Choroid plexus epithelial cell (primary cell): ENCODE measurements around the gene GMPPA.

Source experiments
- DNase-seq: peaks from one replicate; pipeline ENCODE4 v3.0.0-alpha.2; 2010; ENCODE audit warnings: low read depth
- H3K4me3 ChIP-seq: 2 replicates; pipeline ENCODE4 v1.5.1; 2011; ENCODE audit warnings: low read depth, mild to moderate bottlenecking, control low read depth, low read length, moderate library complexity
- CTCF ChIP-seq: conservative IDR thresholded peaks from 2 replicates; pipeline ENCODE4 v1.5.1; 2011; ENCODE audit warnings: low read depth, mild to moderate bottlenecking, control low read depth, inconsistent platforms, low read length, moderate library complexity

Gene GMPPA

DNA sequence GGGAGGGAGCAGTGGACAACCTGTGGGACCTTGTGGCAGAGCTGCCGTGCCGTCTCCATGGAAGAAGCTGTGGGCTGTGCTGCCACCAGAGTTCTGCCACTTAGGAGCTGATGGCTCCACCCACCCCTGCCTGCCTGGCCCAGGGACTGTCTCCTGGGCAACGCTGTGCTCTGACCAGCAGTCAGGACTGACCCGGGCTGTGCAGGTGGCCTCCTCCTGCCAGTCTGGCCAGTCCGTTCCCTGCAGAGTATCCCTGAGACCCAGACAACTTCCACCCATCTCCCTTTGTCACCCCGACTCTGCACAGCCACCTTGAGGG lies 28.3 kb downstream of the GMPPA start:
- no peak for DNase-seq
- TF ChIP-seq CTCF, result no peak
- H3K4me3 ChIP-seq, result no peak overlapping the region

DNA sequence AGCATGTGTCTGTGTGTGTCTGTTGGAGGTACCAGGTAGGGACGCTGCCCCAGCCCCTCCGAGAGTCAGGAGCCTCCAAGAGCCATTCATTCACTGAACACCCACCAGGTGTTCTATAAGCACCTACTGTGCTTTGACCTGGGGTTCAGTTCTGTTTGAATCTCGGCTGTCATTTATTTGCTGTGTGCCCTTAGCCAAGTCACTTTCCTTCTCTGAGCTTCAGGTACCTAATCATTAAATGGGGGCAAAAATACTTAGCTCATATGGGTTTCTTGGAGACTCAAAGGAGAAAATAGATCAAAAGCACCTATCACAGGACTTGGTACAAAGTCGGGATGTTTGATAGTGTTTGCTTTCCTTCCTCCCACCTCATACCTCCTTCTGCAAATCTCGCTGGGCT lies 28.8 kb downstream of the GMPPA start:
- H3K4me3 ChIP-seq, result no peak overlapping the region
- no peak for TF ChIP-seq CTCF
- DNase-seq, result no peak

GRCh38 chr2:219530048-219530963 lies 31.6 kb downstream of the GMPPA start:
- peak; percentile 96 for TF ChIP-seq CTCF
- H3K4me3 ChIP-seq, result no peak overlapping the region
- peak; percentile 88 for DNase-seq

DNA sequence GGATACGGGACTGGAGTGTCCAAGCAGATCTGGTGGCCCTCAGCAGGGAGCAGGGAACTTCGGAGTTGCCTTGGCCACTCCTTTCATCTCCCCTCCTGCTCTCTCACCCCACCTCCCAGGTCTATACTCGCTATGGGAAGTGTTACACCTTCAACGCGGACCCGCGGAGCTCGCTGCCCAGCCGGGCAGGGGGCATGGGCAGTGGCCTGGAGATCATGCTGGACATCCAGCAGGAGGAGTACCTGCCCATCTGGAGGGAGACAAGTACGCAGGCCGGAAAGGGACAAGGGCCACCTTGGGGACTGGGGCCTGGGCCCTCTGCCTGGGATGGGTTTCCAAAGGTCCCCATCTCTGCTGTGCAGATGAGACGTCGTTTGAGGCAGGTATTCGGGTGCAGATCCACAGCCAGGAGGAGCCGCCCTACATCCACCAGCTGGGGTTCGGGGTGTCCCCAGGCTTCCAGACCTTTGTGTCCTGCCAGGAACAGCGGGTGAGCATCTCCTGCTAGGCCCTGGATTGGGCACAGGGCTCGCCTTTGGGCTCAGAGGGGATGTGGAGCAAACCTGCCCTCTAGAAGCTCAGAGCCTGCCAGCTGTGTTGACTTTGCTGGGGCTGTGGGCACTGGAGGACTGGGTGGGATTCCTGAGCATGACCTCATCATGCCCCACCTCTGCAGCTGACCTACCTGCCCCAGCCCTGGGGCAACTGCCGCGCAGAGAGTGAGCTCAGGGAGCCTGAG lies 33.1 kb downstream of the GMPPA start:
- H3K4me3 ChIP-seq, result no peak overlapping the region
- TF ChIP-seq CTCF, result no peak
- DNase-seq, result no peak

DNA sequence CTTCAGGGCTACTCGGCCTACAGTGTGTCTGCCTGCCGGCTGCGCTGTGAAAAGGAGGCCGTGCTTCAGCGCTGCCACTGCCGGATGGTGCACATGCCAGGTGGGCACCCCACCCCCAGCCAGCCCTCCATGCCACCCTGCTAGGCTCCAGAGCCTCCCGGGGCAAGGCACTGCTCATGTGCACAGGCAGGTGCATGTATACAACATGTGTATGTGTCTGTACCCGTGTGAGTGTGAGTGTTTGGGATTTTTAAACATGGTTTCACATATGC lies 33.6 kb downstream of the GMPPA start:
- H3K4me3 ChIP-seq, result no peak overlapping the region
- DNase-seq, result no peak
- TF ChIP-seq CTCF, result no peak

DNA sequence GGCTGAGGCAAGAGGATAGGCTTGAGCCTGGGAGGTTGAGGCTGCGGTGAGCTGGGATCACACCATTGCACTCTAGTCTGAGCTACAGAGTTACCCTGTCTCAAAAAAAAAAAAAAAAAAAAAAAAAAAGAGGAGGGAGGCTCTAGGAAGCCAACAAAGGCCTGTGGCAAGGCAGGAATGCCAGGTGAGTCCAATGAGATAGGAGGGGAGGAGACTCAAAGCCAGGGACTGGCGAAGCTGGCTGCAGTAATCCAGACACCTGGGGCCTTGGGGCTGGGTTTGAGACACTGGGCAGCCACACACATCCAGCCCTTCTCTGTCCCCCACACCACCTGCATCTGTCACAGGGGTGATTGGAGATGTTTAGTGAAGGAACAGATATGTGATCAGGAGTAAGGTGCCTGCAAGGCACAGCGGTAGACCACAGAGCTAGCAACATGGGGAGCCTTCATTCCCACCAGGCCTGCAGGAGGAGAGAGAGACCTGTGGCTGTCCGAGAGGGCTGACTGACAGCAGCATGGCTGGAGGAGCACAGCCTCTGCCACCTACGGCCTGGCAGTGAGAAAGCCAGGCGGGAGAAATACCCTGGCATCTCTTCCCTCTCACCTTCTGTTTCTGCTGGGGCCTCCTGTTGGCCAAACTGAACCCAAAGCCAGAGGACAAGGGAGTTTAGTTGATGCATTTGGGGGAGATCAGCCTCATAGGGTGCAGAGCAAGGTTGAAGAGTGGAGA lies 35.4 kb downstream of the GMPPA start:
- no peak overlapping the region for H3K4me3 ChIP-seq
- no peak for DNase-seq
- TF ChIP-seq CTCF, result no peak
